Measurements from ENCODE around the gene HDAC7. TPM values are rescaled to one million over a fixed set of nuclear protein-coding genes. Genes with fewer than 3 reads are reported as not detected.

The HDAC7 gene
- total and polyA plus RNA-seq, 7 experiments from 2014 or later: 16.7 to 194 (median 153) TPM

DNA sequence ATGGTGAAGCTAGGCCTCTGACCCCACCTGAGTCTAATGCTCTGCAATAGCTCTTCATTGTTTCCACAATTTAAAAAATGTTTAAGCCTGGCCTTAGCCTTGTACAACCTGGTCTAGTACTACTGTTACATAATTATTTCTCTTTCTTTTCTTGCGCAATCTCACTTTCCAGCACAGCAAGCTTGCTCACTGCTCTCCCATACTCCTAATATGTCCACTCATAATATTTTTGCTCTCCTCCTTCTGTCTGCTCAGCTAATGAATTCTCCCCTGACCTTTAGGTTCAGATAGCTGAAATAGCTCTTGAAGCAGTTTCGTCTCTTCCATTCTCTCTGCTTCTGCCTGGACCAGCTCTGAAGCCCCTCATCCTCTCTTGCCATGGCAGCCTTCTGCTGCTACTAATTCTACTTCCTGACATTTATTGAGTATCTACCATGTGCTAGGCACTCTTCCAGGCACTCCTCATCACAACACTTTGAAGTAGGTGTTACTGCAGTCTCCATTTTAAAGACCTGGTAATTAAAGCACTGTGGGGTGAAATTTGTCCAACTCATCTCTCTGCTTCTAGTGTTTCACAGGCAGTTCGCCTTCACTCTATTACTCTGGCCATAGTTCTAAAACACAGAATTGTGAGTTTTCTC is 49.5 kb downstream of the HDAC7 start:
- Mint-ChIP-seq H3K27me3 (peaks cover 0 to 17% (median 0%) of the 10 kb centered on the region in 5 donors), H3K4me1 (peaks cover 0 to 30% (median 24%) of the 10 kb centered on the region in 7 donors), H3K9me3 (peaks cover 0 to 2% (median 0%) of the 10 kb centered on the region in 11 donors), H3K36me3 (no peaks in the 10 kb centered on the region), H3K4me3 (no peak overlapping the region), H3K27ac (no peak overlapping the region)
- ATAC-seq: no peak
- H3K4me1 ChIP-seq (ENCODE audit: control insufficient read depth in 2 of 2, insufficient read depth in 2 of 2, low read length in 2 of 2): peaks cover 11 to 17% of the 10 kb centered on the region in 2 donors
- DNase-seq: no peak
- CTCF ChIA-PET: interaction anchor here (0.5 to 18.2 kb wide), 4 partner anchors 28 to 189 kb away, joined by 3 to 346 read pairs (median 40); no protein-coding TSS in a partner anchor
- H3K36me3 ChIP-seq (ENCODE audit: control insufficient read depth in 2 of 3, insufficient read depth in 3 of 3, low read length in 3 of 3): no peaks in the 10 kb centered on the region
- intact Hi-C loops (cut with micrococcal nuclease): loop anchor here in 1 of 2 donors (5.0 kb wide), 1 partner anchor 738 kb away; no protein-coding TSS in a partner anchor
- no peaks in the 10 kb centered on the region for H3K27me3 ChIP-seq (ENCODE audit: control insufficient read depth in 2 of 2, insufficient read depth in 2 of 2, low read length in 2 of 2)
- no peak overlapping the region for H3K4me3 ChIP-seq (ENCODE audit: low read length)
- POLR2A ChIA-PET: interaction anchor here (0.6 to 1.6 kb wide), 6 partner anchors 8 to 91 kb away, joined by 3 to 4 read pairs (median 3); partner anchors contain the start of gene ENDOU
- H3K27ac ChIP-seq (ENCODE audit: low read depth, low read length): no peak overlapping the region
- H3K9me3 ChIP-seq (ENCODE audit: control insufficient read depth in 2 of 3, low read length in 3 of 3): no peaks in the 10 kb centered on the region

DNA sequence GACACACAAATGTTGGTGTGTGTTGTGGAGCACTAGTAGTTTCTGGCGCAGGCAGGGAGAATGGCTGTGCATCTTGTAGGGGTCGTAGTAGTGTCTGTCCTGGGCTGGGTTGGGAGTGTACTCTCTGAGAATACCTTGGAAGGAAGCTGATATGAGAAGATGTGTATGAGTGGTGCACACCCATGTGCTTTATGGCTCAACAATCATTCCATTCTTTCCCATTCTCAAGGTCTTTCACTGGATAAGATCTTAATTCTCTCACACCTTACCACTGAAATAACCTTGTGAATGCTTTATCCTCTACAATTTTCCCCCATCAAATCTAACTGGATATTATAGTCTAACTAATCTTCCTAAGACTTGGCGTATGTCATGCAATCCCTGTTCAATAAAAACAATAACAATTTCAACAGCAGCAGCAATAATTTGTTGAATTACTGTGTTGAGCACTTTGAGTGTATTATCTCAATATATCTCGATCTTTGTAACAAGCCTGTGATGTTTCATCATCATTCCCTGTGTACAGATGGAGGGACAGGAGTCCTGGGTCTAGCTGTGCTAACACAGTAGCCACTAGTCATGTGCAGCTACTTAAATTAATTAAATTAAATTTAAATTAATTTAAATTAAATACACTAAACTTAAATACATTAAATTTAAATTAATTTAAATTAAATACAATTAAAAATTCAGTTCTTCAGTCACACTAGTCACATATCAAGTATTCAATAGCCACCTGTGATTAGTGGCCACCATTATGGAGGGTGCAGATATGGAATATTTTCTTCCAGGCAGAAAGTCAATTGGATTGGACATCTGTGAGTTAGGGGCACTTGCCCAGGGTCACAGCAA is 50.2 kb downstream of the HDAC7 start:
- Histone ChIP-seq H3K27ac (ENCODE audit: low read depth, low read length) (no peak overlapping the region), H3K4me3 (ENCODE audit: low read length) (no peak overlapping the region), H3K4me1 (ENCODE audit: control insufficient read depth in 2 of 2, insufficient read depth in 2 of 2, low read length in 2 of 2) (peaks cover 11 to 17% of the 10 kb centered on the region in 2 donors), H3K9me3 (ENCODE audit: control insufficient read depth in 2 of 3, low read length in 3 of 3) (no peaks in the 10 kb centered on the region), H3K36me3 (ENCODE audit: control insufficient read depth in 2 of 3, insufficient read depth in 3 of 3, low read length in 3 of 3) (no peaks in the 10 kb centered on the region), H3K27me3 (ENCODE audit: control insufficient read depth in 2 of 2, insufficient read depth in 2 of 2, low read length in 2 of 2) (no peaks in the 10 kb centered on the region)
- intact Hi-C loops (cut with micrococcal nuclease): loop anchor here (5.0 kb wide), 2 partner anchors 117 to 737 kb away; no protein-coding TSS in a partner anchor
- ATAC-seq: no peak
- peaks cover 0 to 2% (median 0%) of the 10 kb centered on the region in 11 donors for H3K9me3 Mint-ChIP-seq
- no peak for DNase-seq
- peaks cover 0 to 17% (median 0%) of the 10 kb centered on the region in 5 donors for H3K27me3 Mint-ChIP-seq
- H3K4me1 Mint-ChIP-seq: peaks cover 0 to 26% (median 17%) of the 10 kb centered on the region in 7 donors
- POLR2A ChIA-PET: interaction anchor here (0.6 to 1.6 kb wide), 8 partner anchors 7 to 91 kb away, joined by 3 to 4 read pairs (median 3); partner anchors contain the start of gene ENDOU
- H3K36me3 Mint-ChIP-seq: no peaks in the 10 kb centered on the region
- H3K27ac Mint-ChIP-seq: no peak overlapping the region
- H3K4me3 Mint-ChIP-seq: no peak overlapping the region
- CTCF ChIA-PET: interaction anchor here (0.9 to 18.2 kb wide), 7 partner anchors 9 to 69 kb away, joined by 3 to 346 read pairs (median 4); no protein-coding TSS in a partner anchor

DNA sequence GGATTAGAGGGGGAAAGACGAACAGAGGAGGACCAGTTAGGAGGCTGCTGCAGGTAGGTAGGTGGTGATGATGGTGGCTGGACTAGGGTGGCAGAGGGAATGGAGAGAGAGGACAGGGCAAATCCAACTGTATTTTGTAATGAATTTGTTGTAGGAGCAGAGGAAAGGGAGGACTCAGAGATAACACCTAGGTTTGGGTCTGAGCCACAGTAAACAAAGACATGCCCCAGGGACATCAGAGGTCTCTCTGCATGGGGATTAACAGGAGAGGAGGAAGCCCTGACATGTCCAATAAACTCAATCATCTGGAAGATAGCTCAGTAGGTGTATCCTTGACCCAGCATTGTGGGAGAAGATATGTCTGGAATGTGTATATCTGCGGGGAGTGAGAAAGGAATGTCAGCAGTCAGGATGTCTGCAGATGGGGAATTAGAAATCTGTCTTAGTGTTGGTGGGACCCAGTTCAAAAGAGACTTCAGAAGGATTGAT is 51.3 kb downstream of the HDAC7 start:
- H3K4me1 ChIP-seq (ENCODE audit: control insufficient read depth in 2 of 2, insufficient read depth in 2 of 2, low read length in 2 of 2): peaks cover 3 to 10% of the 10 kb centered on the region in 2 donors
- no peak overlapping the region for H3K27ac Mint-ChIP-seq
- H3K4me3 Mint-ChIP-seq: no peak overlapping the region
- H3K27me3 ChIP-seq (ENCODE audit: control insufficient read depth in 2 of 2, insufficient read depth in 2 of 2, low read length in 2 of 2): no peaks in the 10 kb centered on the region
- POLR2A ChIA-PET: interaction anchor here (1.1 to 2.4 kb wide), 2 partner anchors 10 to 26 kb away, joined by 4 to 10 read pairs; partner anchors contain the start of gene RAPGEF3
- peaks cover 0 to 20% (median 8%) of the 10 kb centered on the region in 7 donors for H3K4me1 Mint-ChIP-seq
- H3K9me3 ChIP-seq (ENCODE audit: control insufficient read depth in 2 of 3, low read length in 3 of 3): no peaks in the 10 kb centered on the region
- H3K36me3 Mint-ChIP-seq: no peaks in the 10 kb centered on the region
- H3K27ac ChIP-seq (ENCODE audit: low read depth, low read length): no peak overlapping the region
- no peak for ATAC-seq
- peaks cover 0 to 2% (median 0%) of the 10 kb centered on the region in 11 donors for H3K9me3 Mint-ChIP-seq
- intact Hi-C loops (cut with micrococcal nuclease): loop anchor here in 1 of 2 donors (5.0 kb wide), 1 partner anchor 116 kb away; no protein-coding TSS in a partner anchor
- no peak overlapping the region for H3K4me3 ChIP-seq (ENCODE audit: low read length)
- H3K27me3 Mint-ChIP-seq: peaks cover 0 to 17% (median 0%) of the 10 kb centered on the region in 5 donors
- no peaks in the 10 kb centered on the region for H3K36me3 ChIP-seq (ENCODE audit: control insufficient read depth in 2 of 3, insufficient read depth in 3 of 3, low read length in 3 of 3)
- CTCF ChIA-PET: interaction anchor here (0.9 to 18.2 kb wide), 9 partner anchors 10 to 71 kb away, joined by 3 to 346 read pairs (median 5); no protein-coding TSS in a partner anchor
- DNase-seq: no peak

DNA sequence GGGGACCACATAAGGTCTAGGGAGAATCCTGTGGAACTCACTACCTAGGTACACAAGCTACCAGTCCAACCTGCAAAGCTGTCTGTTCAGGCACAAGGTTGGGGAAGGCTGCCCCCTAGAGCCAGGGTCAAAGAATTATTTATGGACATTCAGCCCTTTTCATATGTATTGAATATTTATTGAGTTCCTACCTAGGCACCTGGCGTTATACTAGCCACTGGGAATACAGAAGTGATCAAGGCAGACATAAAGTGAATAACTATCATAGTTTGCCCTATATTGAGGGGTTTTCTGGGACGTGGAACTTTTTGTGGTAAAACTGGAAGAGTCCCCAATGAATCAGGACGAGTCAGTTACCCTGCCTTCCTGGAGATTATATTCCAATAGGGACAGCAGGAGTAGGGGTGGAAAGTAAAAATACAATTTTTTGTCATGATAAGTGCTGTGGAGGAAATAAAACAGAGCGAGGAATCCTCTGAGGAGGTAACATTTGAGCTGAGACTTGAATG is 52.4 kb downstream of the HDAC7 start:
- H3K27me3 Mint-ChIP-seq: peaks cover 0 to 13% (median 0%) of the 10 kb centered on the region in 5 donors
- ATAC-seq: peak; percentile 81
- intact Hi-C loops (cut with micrococcal nuclease): loop anchor here (1.0 to 5.0 kb wide), 5 partner anchors 23 to 115 kb away; no protein-coding TSS in a partner anchor
- no peak overlapping the region for H3K4me3 Mint-ChIP-seq
- H3K4me3 ChIP-seq (ENCODE audit: low read length): no peak overlapping the region
- H3K27ac Mint-ChIP-seq: no peak overlapping the region
- POLR2A ChIA-PET: interaction anchor here (0.6 to 2.4 kb wide), 7 partner anchors 9 to 70 kb away, joined by 3 to 11 read pairs (median 5); partner anchors contain the start of gene RAPGEF3
- no peak overlapping the region for H3K27ac ChIP-seq (ENCODE audit: low read depth, low read length)
- peak; percentile 40 to 73 (median 57) for DNase-seq
- H3K9me3 Mint-ChIP-seq: no peaks in the 10 kb centered on the region
- peaks cover 3 to 10% of the 10 kb centered on the region in 2 donors for H3K4me1 ChIP-seq (ENCODE audit: control insufficient read depth in 2 of 2, insufficient read depth in 2 of 2, low read length in 2 of 2)
- H3K27me3 ChIP-seq (ENCODE audit: control insufficient read depth in 2 of 2, insufficient read depth in 2 of 2, low read length in 2 of 2): no peaks in the 10 kb centered on the region
- H3K36me3 ChIP-seq (ENCODE audit: control insufficient read depth in 2 of 3, insufficient read depth in 3 of 3, low read length in 3 of 3): no peaks in the 10 kb centered on the region
- no peaks in the 10 kb centered on the region for H3K9me3 ChIP-seq (ENCODE audit: control insufficient read depth in 2 of 3, low read length in 3 of 3)
- no peaks in the 10 kb centered on the region for H3K36me3 Mint-ChIP-seq
- peaks cover 0 to 16% (median 5%) of the 10 kb centered on the region in 7 donors for H3K4me1 Mint-ChIP-seq
- CTCF ChIA-PET: interaction anchor here (0.7 to 18.2 kb wide), 19 partner anchors 10 to 378 kb away, joined by 3 to 346 read pairs (median 4); partner anchors contain the start of gene RAPGEF3

DNA sequence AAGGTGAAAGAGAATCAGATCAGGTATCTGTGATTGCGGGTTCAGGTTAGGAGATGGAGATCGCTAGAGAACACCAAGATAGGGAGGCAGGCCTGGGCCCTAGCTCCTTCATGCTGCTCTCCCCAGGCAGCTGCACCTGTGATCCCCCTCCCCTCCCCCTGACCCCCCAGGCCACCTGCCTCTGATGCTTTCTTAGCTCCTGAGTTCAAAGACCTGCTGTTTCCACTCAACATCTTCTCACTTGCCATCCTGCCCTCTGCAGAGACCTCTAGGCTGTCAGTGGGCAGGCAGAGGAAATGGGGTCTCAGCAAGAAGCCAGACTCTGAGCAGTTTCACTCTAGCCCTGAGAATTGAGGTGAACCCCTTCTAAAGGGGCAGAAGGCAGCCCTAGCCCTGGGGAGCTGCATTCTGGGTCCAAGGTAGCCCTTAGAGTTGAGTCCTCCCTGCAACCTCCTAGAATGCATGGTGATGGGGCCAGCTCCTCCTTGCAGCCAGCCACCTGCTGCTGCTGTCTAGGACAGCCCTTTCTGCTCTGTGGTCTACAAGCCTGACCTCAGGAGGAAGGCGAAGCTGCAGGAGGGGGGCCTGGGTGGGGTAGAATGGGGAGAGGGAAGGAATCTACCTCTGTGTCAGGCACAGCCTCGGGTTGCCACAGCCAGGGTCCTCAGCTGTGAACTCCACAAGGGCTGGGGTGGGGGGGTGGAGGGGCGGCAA is 53.0 kb downstream of the HDAC7 start:
- H3K27ac Mint-ChIP-seq: peak overlapping the region in 1 of 9 donors; percentile 28
- DNase-seq (no peak), ATAC-seq (peak; percentile 30)
- CTCF ChIA-PET: interaction anchor here (0.6 to 18.2 kb wide), 18 partner anchors 9 to 378 kb away, joined by 3 to 346 read pairs (median 4); partner anchors contain the start of gene RAPGEF3
- Histone ChIP-seq H3K27me3 (ENCODE audit: control insufficient read depth in 2 of 2, insufficient read depth in 2 of 2, low read length in 2 of 2) (no peaks in the 10 kb centered on the region), H3K9me3 (ENCODE audit: control insufficient read depth in 2 of 3, low read length in 3 of 3) (no peaks in the 10 kb centered on the region), H3K36me3 (ENCODE audit: control insufficient read depth in 2 of 3, insufficient read depth in 3 of 3, low read length in 3 of 3) (no peaks in the 10 kb centered on the region), H3K27ac (ENCODE audit: low read depth, low read length) (no peak overlapping the region), H3K4me1 (ENCODE audit: control insufficient read depth in 2 of 2, insufficient read depth in 2 of 2, low read length in 2 of 2) (peaks cover 3 to 10% of the 10 kb centered on the region in 2 donors), H3K4me3 (ENCODE audit: low read length) (no peak overlapping the region)
- peaks cover 0 to 10% (median 0%) of the 10 kb centered on the region in 5 donors for H3K27me3 Mint-ChIP-seq
- no peaks in the 10 kb centered on the region for H3K9me3 Mint-ChIP-seq
- intact Hi-C loops (cut with micrococcal nuclease): loop anchor here (1.0 to 5.0 kb wide), 5 partner anchors 22 to 114 kb away; no protein-coding TSS in a partner anchor
- POLR2A ChIA-PET: interaction anchor here (0.6 to 2.4 kb wide), 9 partner anchors 9 to 71 kb away, joined by 3 to 11 read pairs (median 4); partner anchors contain the start of gene RAPGEF3
- no peaks in the 10 kb centered on the region for H3K36me3 Mint-ChIP-seq
- no peak overlapping the region for H3K4me3 Mint-ChIP-seq
- peaks cover 0 to 16% (median 5%) of the 10 kb centered on the region in 7 donors for H3K4me1 Mint-ChIP-seq

Data from naive thymus-derived CD4-positive, alpha-beta T cell (primary cell).